GM12878 (cell line): ENCODE data around the gene S1PR1. TPM values are rescaled to one million over a fixed set of nuclear protein-coding genes. Genes with fewer than 3 reads are reported as not detected.

Experiments
- ATF2 ChIP-seq: IDR thresholded peaks from 2 replicates; pipeline ENCODE4 v1.6.1; 2012; ENCODE audit warnings: low read length, inconsistent platforms
- BCLAF1 ChIP-seq: fragments of 450-650 bp; IDR thresholded peaks from 2 replicates; pipeline ENCODE4 v1.6.1; 2017; ENCODE audit warnings: antibody characterized with exemption, mild to moderate bottlenecking, moderate library complexity
- CREB1 ChIP-seq: IDR thresholded peaks from 2 replicates; pipeline ENCODE4 v1.6.1; 2012; ENCODE audit warnings: low read depth, mild to moderate bottlenecking, inconsistent platforms
- E4F1 ChIP-seq: fragments of 450-650 bp; IDR thresholded peaks from 2 replicates; pipeline ENCODE4 v1.6.1; 2018; ENCODE audit warnings: borderline replicate concordance, mild to moderate bottlenecking; ENCODE audit not compliant: partially characterized antibody
- EZH2 ChIP-seq: IDR thresholded peaks from 2 replicates; pipeline ENCODE4 v1.6.1; 2012; ENCODE audit warnings: low read depth, mild to moderate bottlenecking, control low read depth, inconsistent platforms, low read length, borderline replicate concordance; ENCODE audit not compliant: control insufficient read depth
- IKZF2 ChIP-seq, 2 experiments: fragments of 450-650 bp; IDR thresholded peaks; 2 replicates each; pipeline ENCODE4 v1.6.1; 2017; ENCODE audit warnings: mild to moderate bottlenecking in 2 of 2, moderate library complexity in 2 of 2
- IRF5 ChIP-seq: fragments of 450-650 bp; IDR thresholded peaks from 2 replicates; pipeline ENCODE4 v1.6.1; 2017; ENCODE audit warnings: borderline replicate concordance
- KAT2A ChIP-seq: conservative IDR thresholded peaks from 2 replicates; pipeline ENCODE4 v1.6.1; 2011; ENCODE audit warnings: low read depth, low read length; ENCODE audit not compliant: control insufficient read depth
- MAX ChIP-seq: IDR thresholded peaks from 2 replicates; pipeline ENCODE4 v1.6.1; 2012; ENCODE audit warnings: low read depth, low read length, improper control_type of control experiment
- MTA2 ChIP-seq: fragments of 450-650 bp; IDR thresholded peaks from 2 replicates; pipeline ENCODE4 v1.6.1; 2016; ENCODE audit warnings: low read depth, mild to moderate bottlenecking, moderate library complexity
- POLR2AphosphoS2 ChIP-seq: IDR thresholded peaks from 2 replicates; pipeline ENCODE4 v1.6.1; 2011; ENCODE audit warnings: low read depth, mild to moderate bottlenecking, low read length, improper control_type of control experiment, moderate library complexity
- POLR2AphosphoS5 ChIP-seq: IDR thresholded peaks from 2 replicates; pipeline ENCODE4 v1.6.1; 2011; ENCODE audit warnings: mild to moderate bottlenecking, low read length, inconsistent platforms
- RAD21 ChIP-seq: IDR thresholded peaks from 2 replicates; pipeline ENCODE4 v1.6.1; 2011; ENCODE audit warnings: mild to moderate bottlenecking, low read depth, low read length, moderate library complexity; ENCODE audit not compliant: insufficient read depth
- RAD51 ChIP-seq: fragments of 450-650 bp; IDR thresholded peaks from 2 replicates; pipeline ENCODE4 v1.6.1; 2016; ENCODE audit warnings: moderate library complexity, mild to moderate bottlenecking, inconsistent platforms
- SMARCA5 ChIP-seq: fragments of 450-650 bp; IDR thresholded peaks from 2 replicates; pipeline ENCODE4 v1.6.1; 2017; ENCODE audit warnings: mild to moderate bottlenecking
- SMC3 ChIP-seq: IDR thresholded peaks from 2 replicates; pipeline ENCODE4 v1.6.1; 2011; ENCODE audit warnings: low read length, improper control_type of control experiment, borderline replicate concordance
- SP1 ChIP-seq: IDR thresholded peaks from one replicate; pipeline ENCODE4 v1.6.1; 2011; ENCODE audit warnings: low read depth, low read length
- SPI1 ChIP-seq: IDR thresholded peaks from 2 replicates; pipeline ENCODE4 v1.6.1; 2011; ENCODE audit warnings: low read depth, mild to moderate bottlenecking, low read length, moderate library complexity, borderline replicate concordance; ENCODE audit not compliant: insufficient read depth
- STAT3 ChIP-seq: IDR thresholded peaks from 2 replicates; pipeline ENCODE4 v1.6.1; 2011; ENCODE audit warnings: low read depth, low read length, improper control_type of control experiment
- SUZ12 ChIP-seq: fragments of 200-600 bp; sonication (generic); IDR thresholded peaks from one replicate; pipeline ENCODE4 v1.6.1; 2018; ENCODE audit warnings: antibody characterized with exemption, mild to moderate bottlenecking; ENCODE audit not compliant: unreplicated experiment
- TAF1 ChIP-seq: IDR thresholded peaks from 2 replicates; pipeline ENCODE4 v1.6.1; 2011; ENCODE audit warnings: mild to moderate bottlenecking, low read depth, low read length, borderline replicate concordance
- TARDBP ChIP-seq: IDR thresholded peaks from 2 replicates; pipeline ENCODE4 v1.6.1; 2016; ENCODE audit warnings: borderline replicate concordance
- ZNF207 ChIP-seq: fragments of 450-650 bp; IDR thresholded peaks from 2 replicates; pipeline ENCODE4 v1.6.1; 2014; ENCODE audit warnings: antibody characterized with exemption, mild to moderate bottlenecking, borderline replicate concordance
- ZNF217 ChIP-seq: fragments of 450-650 bp; IDR thresholded peaks from 2 replicates; pipeline ENCODE4 v1.6.1; 2017; ENCODE audit warnings: antibody characterized with exemption, mild to moderate bottlenecking
- ZNF622 ChIP-seq: fragments of 450-650 bp; IDR thresholded peaks from 2 replicates; pipeline ENCODE4 v1.6.1; 2017; ENCODE audit warnings: mild to moderate bottlenecking, inconsistent platforms
- polyA plus RNA-seq, 11 experiments: library from polyadenylated mRNA; depleted of rRNA in 4 of 11; unstranded in 6 of 11; stranded (reverse) in 5 of 11; fragments of >200 nt; fragmentation: Nextera tagmentation in 4 of 11; fragmentation: Illumina TruSeq in 1 of 11; extraction: Ambion mirVana in 4 of 11; extraction: Trizol in 1 of 11; gene quantifications; 1 replicate in 1 of 11; 2 replicates in 10 of 11; pipeline versions ENCODE4 v1.2.1 to v1.2.3, GENCODE V29; 2011 to 2016; ENCODE audit warnings: inconsistent platforms in 2 of 11, missing spikeins in 2 of 11, low read depth in 1 of 11
- total RNA-seq, 4 experiments: library from RNA; depleted of rRNA in 3 of 4; stranded (reverse); fragments of >200 nt in 3 of 4; fragmentation: Illumina TruSeq in 1 of 4; extraction: Trizol in 1 of 4; gene quantifications; 2 replicates each; pipeline versions ENCODE4 v1.2.1 to v1.2.3, GENCODE V29; 2013 to 2021

Gene S1PR1
- total and polyA plus RNA-seq, 10 of the 15 experiments (the other 5 are each of a cell fraction or from before 2014, with no cell fraction given): 3.8 to 59.4 (median 30.7) TPM

GRCh38 chr1:101238681-101239094 lies 1.9 kb downstream of the S1PR1 start (continued):
- TF ChIP-seq TAF1 (no peak), ZNF207 (no peak), SMC3 (peak; percentile 74), RAD21 (peak; percentile 89), EZH2 (no peak), IRF5 (no peak), KAT2A (no peak), CREB1 (peak; percentile 66; the same call in 1 of the 2 replicates), SMARCA5 (peak; percentile 84), TARDBP (no peak), IKZF2 (IDR thresholded peaks at IDR 0.05) (peak; percentile 36 to 65; a peak in 3 of 4 replicates), MAX (no peak), E4F1 (no peak), POLR2AphosphoS2 (no peak), SUZ12 (no peak), RAD51 (no peak), ATF2 (no peak), ZNF622 (no peak), POLR2AphosphoS5 (0 out of 2 replicates have a peak, but pooled peaks have one; percentile 37), SP1 (no peak), ZNF217 (no peak), SPI1 (no peak), MTA2 (no peak), STAT3 (no peak), BCLAF1 (no peak)
